BLaER1 (cell line): ENCODE measurements around the gene MYL12B.
A peak's percentile ranks its signal among the peaks of the same experiment; 100 is the strongest.
"Not testable (repeated sequence)": the region's sequence is repeated elsewhere in the genome, so short reads cannot be mapped to it uniquely, and the experiment has no call there.

Experiments
- H3K27ac ChIP-seq: shearing (Covaris generic); formaldehyde crosslinking; 2 replicates; pipeline ENCODE4 v1.8.1; 2022
- H3K27me3 ChIP-seq: shearing (Covaris generic); formaldehyde crosslinking; 2 replicates; pipeline ENCODE4 v1.8.1; 2022
- H3K36me3 ChIP-seq: shearing (Covaris generic); formaldehyde crosslinking; 2 replicates; pipeline ENCODE4 v1.8.1; 2022
- H3K4me1 ChIP-seq: shearing (Covaris generic); formaldehyde crosslinking; 2 replicates; pipeline ENCODE4 v1.8.1; 2022
- H3K4me2 ChIP-seq: shearing (Covaris generic); formaldehyde crosslinking; 2 replicates; pipeline ENCODE4 v1.8.1; 2022
- H3K4me3 ChIP-seq: shearing (Covaris generic); formaldehyde crosslinking; 2 replicates; pipeline ENCODE4 v1.8.1; 2022
- H3K9ac ChIP-seq: shearing (Covaris generic); formaldehyde crosslinking; 2 replicates; pipeline ENCODE4 v1.8.1; 2022
- H3K9me3 ChIP-seq: shearing (Covaris generic); formaldehyde crosslinking; 2 replicates; pipeline ENCODE4 v1.8.1; 2022
- H4K20me1 ChIP-seq: shearing (Covaris generic); formaldehyde crosslinking; 2 replicates; pipeline ENCODE4 v1.8.1; 2022
- Cebpa-rat ChIP-seq: shearing (Covaris generic); IDR thresholded peaks from 2 replicates; pipeline ENCODE4 v1.8.1; 2022

MYL12B gene

GRCh38 chr18:3219631-3220335 lies 42.1 kb upstream of the MYL12B start, which contains the start of gene MYOM1:
Gene MYOM1, minus strand, starts transcription at chr18:3219968. Its CDS starts 4,745 bp downstream, at chr18:3215223.
- Histone ChIP-seq H3K27ac (no peak within 1 kb of the TSS), H3K4me1 (peaks cover 5% of the 10 kb centered on the region; the same call in 1 of the 2 replicates), H3K9me3 (0 out of 2 replicates have a peak, but pooled peaks cover 2% of the 10 kb centered on the region), H3K9ac (no peak within 1 kb of the TSS), H3K4me2 (0 out of 2 replicates have a peak within 1 kb of the TSS, but pooled peaks have one; percentile 7), H3K4me3 (no peak within 1 kb of the TSS), H3K27me3 (no peaks in the 10 kb centered on the region), H4K20me1 (no peaks in the 10 kb centered on the region), H3K36me3 (no peaks in the 10 kb centered on the region)
- TF ChIP-seq Cebpa-rat: no peak

GRCh38 chr18:3220868-3221267 lies 41.1 kb upstream of the MYL12B start:
- H3K4me1 ChIP-seq, H3K27me3 ChIP-seq, H3K9me3 ChIP-seq, H3K9ac ChIP-seq, H4K20me1 ChIP-seq, H3K27ac ChIP-seq, H3K4me2 ChIP-seq, H3K4me3 ChIP-seq, H3K36me3 ChIP-seq: not testable (repeated sequence)

- Histone ChIP-seq H3K27me3 (no peaks in the 10 kb centered on the region), H3K4me3 (no peak overlapping the region), H4K20me1 (no peaks in the 10 kb centered on the region), H3K36me3 (no peaks in the 10 kb centered on the region), H3K4me2 (no peak overlapping the region), H3K4me1 (peaks cover 5% of the 10 kb centered on the region; the same call in 1 of the 2 replicates), H3K9ac (no peak overlapping the region), H3K9me3 (no peaks in the 10 kb centered on the region), H3K27ac (no peak overlapping the region)
- TF ChIP-seq Cebpa-rat: no peak
Observed at GRCh38 chr18:3221496-3221895, 40.4 kb upstream of the MYL12B start.

- no peaks in the 10 kb centered on the region for H3K9me3 ChIP-seq
- peaks cover 5% of the 10 kb centered on the region; the same call in 1 of the 2 replicates for H3K4me1 ChIP-seq
- no peaks in the 10 kb centered on the region for H3K27me3 ChIP-seq
- H3K9ac ChIP-seq: no peak overlapping the region
- no peak overlapping the region for H3K4me3 ChIP-seq
- no peak overlapping the region for H3K4me2 ChIP-seq
- H3K27ac ChIP-seq: no peak overlapping the region
- no peaks in the 10 kb centered on the region for H4K20me1 ChIP-seq
- no peaks in the 10 kb centered on the region for H3K36me3 ChIP-seq
- TF ChIP-seq Cebpa-rat: no peak
Observed at GRCh38 chr18:3223356-3223755, 38.6 kb upstream of the MYL12B start.

- no peak overlapping the region for H3K9ac ChIP-seq
- H3K36me3 ChIP-seq: no peaks in the 10 kb centered on the region
- H3K9me3 ChIP-seq: no peaks in the 10 kb centered on the region
- H3K4me1 ChIP-seq: peaks cover 5% of the 10 kb centered on the region; the same call in 1 of the 2 replicates
- no peak overlapping the region for H3K4me3 ChIP-seq
- no peaks in the 10 kb centered on the region for H3K27me3 ChIP-seq
- H3K4me2 ChIP-seq: no peak overlapping the region
- H3K27ac ChIP-seq: no peak overlapping the region
- no peaks in the 10 kb centered on the region for H4K20me1 ChIP-seq
- TF ChIP-seq Cebpa-rat: no peak
Observed at GRCh38 chr18:3224223-3224622, 37.7 kb upstream of the MYL12B start.

GRCh38 chr18:3225588-3225987 lies 36.3 kb upstream of the MYL12B start:
- no peaks in the 10 kb centered on the region for H3K4me1 ChIP-seq
- H3K27ac ChIP-seq: no peak overlapping the region
- H4K20me1 ChIP-seq: no peaks in the 10 kb centered on the region
- H3K4me2 ChIP-seq: no peak overlapping the region
- H3K27me3 ChIP-seq: no peaks in the 10 kb centered on the region
- no peaks in the 10 kb centered on the region for H3K36me3 ChIP-seq
- no peak overlapping the region for H3K9ac ChIP-seq
- no peak for TF ChIP-seq Cebpa-rat
- no peak overlapping the region for H3K4me3 ChIP-seq
- H3K9me3 ChIP-seq: no peaks in the 10 kb centered on the region

- TF ChIP-seq Cebpa-rat: no peak
- Histone ChIP-seq H3K4me1 (no peaks in the 10 kb centered on the region), H3K9me3 (no peaks in the 10 kb centered on the region; the same call in 1 of the 2 replicates), H3K9ac (no peak overlapping the region), H3K4me3 (no peak overlapping the region), H3K4me2 (no peak overlapping the region), H3K36me3 (no peaks in the 10 kb centered on the region), H3K27me3 (no peaks in the 10 kb centered on the region), H3K27ac (no peak overlapping the region), H4K20me1 (no peaks in the 10 kb centered on the region)
Observed at GRCh38 chr18:3226048-3226447, 35.9 kb upstream of the MYL12B start.

- H3K4me1 ChIP-seq: no peaks in the 10 kb centered on the region
- no peaks in the 10 kb centered on the region for H3K27me3 ChIP-seq
- no peak overlapping the region for H3K9ac ChIP-seq
- H3K9me3 ChIP-seq: no peaks in the 10 kb centered on the region; the same call in 1 of the 2 replicates
- no peak overlapping the region for H3K4me3 ChIP-seq
- no peaks in the 10 kb centered on the region for H4K20me1 ChIP-seq
- H3K4me2 ChIP-seq: no peak overlapping the region
- no peak for TF ChIP-seq Cebpa-rat
- H3K27ac ChIP-seq: no peak overlapping the region
- no peaks in the 10 kb centered on the region for H3K36me3 ChIP-seq
Observed at GRCh38 chr18:3230401-3231334, 31.3 kb upstream of the MYL12B start.

GRCh38 chr18:3233004-3233403 lies 28.9 kb upstream of the MYL12B start:
- H3K9ac ChIP-seq: no peak overlapping the region
- H3K4me1 ChIP-seq: no peaks in the 10 kb centered on the region
- no peak for TF ChIP-seq Cebpa-rat
- H4K20me1 ChIP-seq: no peaks in the 10 kb centered on the region
- H3K4me3 ChIP-seq: no peak overlapping the region
- H3K9me3 ChIP-seq: peaks cover 11% of the 10 kb centered on the region
- H3K4me2 ChIP-seq: no peak overlapping the region
- no peaks in the 10 kb centered on the region for H3K36me3 ChIP-seq
- H3K27me3 ChIP-seq: no peaks in the 10 kb centered on the region
- no peak overlapping the region for H3K27ac ChIP-seq
